ENCODE measurements around the gene PI4KA.
"Not testable (repeated sequence)": the region's sequence is repeated elsewhere in the genome, so short reads cannot be mapped to it uniquely, and the experiment has no call there.

DNA sequence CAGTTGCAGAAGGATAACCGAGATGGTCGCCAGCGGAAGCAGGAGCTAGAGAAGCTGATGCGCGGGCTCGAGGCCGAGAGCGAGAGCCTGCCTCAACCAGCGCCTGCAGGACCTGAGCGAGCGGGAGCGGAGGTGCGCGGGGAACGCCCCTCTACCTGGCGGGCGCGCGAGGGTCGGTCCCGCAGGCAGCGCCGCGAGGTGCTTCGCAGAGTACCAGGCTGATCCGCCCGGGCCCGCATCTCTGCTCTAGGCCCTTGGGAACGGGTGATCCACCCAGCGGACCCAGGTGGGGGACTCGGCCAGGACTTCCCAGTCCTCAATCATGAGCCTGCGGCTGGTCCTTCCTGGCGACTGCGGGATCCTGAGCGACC is 156.5 kb downstream of the PI4KA start:
- TF ChIP-seq, protein P1, sequence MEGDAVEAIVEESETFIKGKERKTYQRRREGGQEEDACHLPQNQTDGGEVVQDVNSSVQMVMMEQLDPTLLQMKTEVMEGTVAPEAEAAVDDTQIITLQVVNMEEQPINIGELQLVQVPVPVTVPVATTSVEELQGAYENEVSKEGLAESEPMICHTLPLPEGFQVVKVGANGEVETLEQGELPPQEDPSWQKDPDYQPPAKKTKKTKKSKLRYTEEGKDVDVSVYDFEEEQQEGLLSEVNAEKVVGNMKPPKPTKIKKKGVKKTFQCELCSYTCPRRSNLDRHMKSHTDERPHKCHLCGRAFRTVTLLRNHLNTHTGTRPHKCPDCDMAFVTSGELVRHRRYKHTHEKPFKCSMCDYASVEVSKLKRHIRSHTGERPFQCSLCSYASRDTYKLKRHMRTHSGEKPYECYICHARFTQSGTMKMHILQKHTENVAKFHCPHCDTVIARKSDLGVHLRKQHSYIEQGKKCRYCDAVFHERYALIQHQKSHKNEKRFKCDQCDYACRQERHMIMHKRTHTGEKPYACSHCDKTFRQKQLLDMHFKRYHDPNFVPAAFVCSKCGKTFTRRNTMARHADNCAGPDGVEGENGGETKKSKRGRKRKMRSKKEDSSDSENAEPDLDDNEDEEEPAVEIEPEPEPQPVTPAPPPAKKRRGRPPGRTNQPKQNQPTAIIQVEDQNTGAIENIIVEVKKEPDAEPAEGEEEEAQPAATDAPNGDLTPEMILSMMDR (IDR thresholded peaks at IDR 0.05), result peak in 1 of 4 experiments; percentile 13
- not testable (repeated sequence) for TF ChIP-seq POLR2A (IDR thresholded peaks at IDR 0.05)

Measured in prostate gland (tissue), 2 donors.